GM19351 (cell line): ENCODE results near the gene ANKRD29.
"Not testable (repeated sequence)": the region's sequence is repeated elsewhere in the genome, so short reads cannot be mapped to it uniquely, and the experiment has no call there.

ENCODE experiments used
- ATAC-seq: cut with Tn5 transposase; IDR thresholded peaks from one replicate; pipeline ENCODE4 v1.9.1; 2021; ENCODE audit warnings: mild to moderate bottlenecking, moderate library complexity; ENCODE audit not compliant: unreplicated experiment

ANKRD29 gene

GRCh38 chr18:23585007-23585871, 77.5 kb downstream of the ANKRD29 start:
- ATAC-seq, result no peak

- no peak for ATAC-seq
Observed at GRCh38 chr18:23584019-23584983, 78.4 kb downstream of the ANKRD29 start.

- ATAC-seq, result no peak
Observed at GRCh38 chr18:23583071-23583865, 79.4 kb downstream of the ANKRD29 start.

GRCh38 chr18:23580677-23581367, 81.9 kb downstream of the ANKRD29 start:
- ATAC-seq, result no peak

- ATAC-seq, result no peak
Observed at GRCh38 chr18:23578891-23579653, 83.6 kb downstream of the ANKRD29 start.

GRCh38 chr18:23578067-23578701, 84.5 kb downstream of the ANKRD29 start:
- ATAC-seq, result no peak

GRCh38 chr18:23577521-23577920, 85.2 kb downstream of the ANKRD29 start:
- not testable (repeated sequence) for ATAC-seq

GRCh38 chr18:23575309-23575651, 87.4 kb downstream of the ANKRD29 start:
- ATAC-seq, result no peak

- ATAC-seq, result no peak
Observed at GRCh38 chr18:23574611-23575308, 88.0 kb downstream of the ANKRD29 start.

GRCh38 chr18:23573626-23574431, 88.9 kb downstream of the ANKRD29 start:
- ATAC-seq, result no peak

- ATAC-seq, result no peak
Observed at GRCh38 chr18:23573020-23573419, 89.7 kb downstream of the ANKRD29 start.

GRCh38 chr18:23572570-23572969, 90.1 kb downstream of the ANKRD29 start:
- ATAC-seq, result no peak

- ATAC-seq, result no peak
Observed at GRCh38 chr18:23572012-23572411, 90.7 kb downstream of the ANKRD29 start.

- no peak for ATAC-seq
Observed at GRCh38 chr18:23570912-23571504, 91.7 kb downstream of the ANKRD29 start.

GRCh38 chr18:23569299-23570063, 93.2 kb downstream of the ANKRD29 start:
- no peak for ATAC-seq

GRCh38 chr18:23568281-23569138, 94.2 kb downstream of the ANKRD29 start:
- no peak for ATAC-seq
